Measurements from ENCODE around the gene CTCF.

Gene CTCF

GRCh38 chr16:67606632-67607031 lies 44.3 kb downstream of the CTCF start:
- no peak for DNase-seq

DNA sequence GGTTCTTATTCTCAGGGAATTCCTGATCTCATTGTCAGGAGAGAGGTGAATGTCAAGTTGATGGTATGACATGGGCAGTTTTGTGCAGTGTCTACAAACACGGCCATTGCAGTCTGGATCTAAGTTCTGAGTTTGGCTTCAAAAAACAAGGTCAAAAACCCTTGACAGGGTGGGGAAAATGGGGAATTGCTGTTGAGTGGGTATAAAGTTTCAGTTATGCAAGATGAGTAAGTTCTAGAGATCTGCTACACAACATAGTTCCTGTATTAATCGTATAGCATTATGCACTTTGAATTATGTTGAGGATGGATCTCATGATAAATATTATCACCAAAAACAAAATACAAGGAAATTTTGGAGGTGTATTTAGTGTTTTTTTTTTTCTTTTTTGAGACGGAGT lies 46.0 kb downstream of the CTCF start:
- DNase-seq = no peak

DNA sequence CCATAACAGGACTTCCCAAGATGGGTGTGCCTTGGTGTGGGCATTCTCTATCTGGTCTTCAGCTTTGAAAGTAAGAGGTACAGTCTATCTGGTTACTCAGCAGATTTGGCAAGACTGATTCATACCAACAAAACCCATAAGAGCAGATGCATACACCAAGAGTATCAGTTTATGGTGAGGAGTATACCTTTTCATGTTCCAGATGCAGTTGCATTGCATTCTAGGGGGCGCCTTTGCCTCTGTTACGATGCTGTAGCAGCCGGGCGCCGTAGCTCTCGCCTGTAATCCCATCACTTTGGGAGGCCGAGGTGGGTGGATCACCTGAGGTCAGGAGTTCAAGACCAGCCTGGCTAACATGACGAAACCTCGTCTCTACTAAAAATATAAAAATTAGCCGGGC lies 51.5 kb downstream of the CTCF start:
- DNase-seq = no peak

DNA sequence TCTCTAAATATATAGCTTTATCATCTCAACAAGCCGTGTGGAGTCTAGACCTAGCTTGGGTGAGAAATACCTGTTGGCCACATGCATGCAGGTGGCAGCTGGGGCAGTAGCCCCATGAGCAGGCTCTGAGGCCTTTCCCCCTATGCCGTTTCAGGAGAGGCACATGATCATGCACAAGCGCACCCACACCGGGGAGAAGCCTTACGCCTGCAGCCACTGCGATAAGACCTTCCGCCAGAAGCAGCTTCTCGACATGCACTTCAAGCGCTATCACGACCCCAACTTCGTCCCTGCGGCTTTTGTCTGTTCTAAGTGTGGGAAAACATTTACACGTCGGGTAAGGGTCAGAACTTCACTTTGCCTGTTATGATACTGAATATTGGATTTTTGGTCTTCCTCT lies 65.9 kb downstream of the CTCF start:
- no peak for DNase-seq

DNA sequence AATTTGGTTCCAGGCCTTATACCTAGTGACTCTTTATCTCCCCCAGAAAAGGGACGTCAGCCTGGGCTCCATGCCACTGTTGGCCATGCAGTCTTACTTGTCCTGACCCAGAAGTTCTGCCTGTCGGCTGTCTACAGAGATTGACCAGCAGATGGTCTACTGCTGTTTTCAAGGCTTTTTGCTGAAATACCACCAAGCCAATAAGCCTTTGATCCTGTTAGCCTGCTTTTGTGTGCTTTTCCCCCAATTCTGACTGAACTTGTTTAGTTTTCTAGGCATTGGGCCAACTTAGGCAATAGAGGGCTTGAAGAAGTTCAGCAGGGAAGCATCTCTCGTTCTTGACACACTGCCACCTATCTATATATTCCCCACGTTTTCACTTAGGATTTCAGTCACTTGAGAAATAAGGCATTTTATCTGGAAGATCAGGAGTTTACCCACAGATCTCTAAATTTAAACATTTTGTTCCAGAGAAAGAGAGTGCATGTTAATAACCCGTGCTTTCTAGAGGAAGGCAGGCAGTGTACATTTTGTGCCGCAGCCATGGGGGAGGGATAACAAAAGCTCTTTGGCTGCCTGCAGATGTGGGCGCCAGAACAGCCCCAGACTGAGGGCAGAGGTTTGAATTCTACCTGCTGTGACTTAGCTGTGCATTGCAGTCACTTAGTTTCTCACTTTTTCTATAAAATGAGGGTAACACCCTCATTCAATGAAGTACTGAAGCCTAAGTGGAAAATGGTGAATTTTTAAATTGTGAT lies 70.3 kb downstream of the CTCF start:
- DNase-seq = no peak

- no peak for DNase-seq
Observed at GRCh38 chr16:67636713-67637112, 74.4 kb downstream of the CTCF start.

GRCh38 chr16:67637625-67638024 lies 75.3 kb downstream of the CTCF start:
- no peak for DNase-seq

- no peak for DNase-seq
Observed at GRCh38 chr16:67641779-67642708, 79.7 kb downstream of the CTCF start.

DNA sequence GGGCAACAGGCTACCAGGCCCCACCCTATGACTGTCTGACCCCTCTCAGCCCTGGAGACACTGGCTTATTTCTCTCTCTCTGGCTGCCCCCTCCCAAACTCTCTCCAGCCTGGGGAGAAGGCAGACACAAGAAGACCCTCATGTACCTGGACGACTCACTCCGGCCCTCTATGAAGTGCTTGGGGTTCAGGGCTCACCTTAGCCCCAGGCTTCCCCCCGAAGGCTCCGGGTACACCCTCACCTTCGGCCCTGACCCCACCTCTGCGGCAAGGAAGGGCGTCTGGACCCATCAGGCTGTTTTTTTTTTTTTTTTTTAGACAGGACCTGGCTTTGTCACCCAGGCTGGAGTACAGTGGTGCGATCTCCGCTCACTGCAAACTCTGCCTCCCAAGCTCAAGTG lies 81.7 kb downstream of the CTCF start:
- DNase-seq = no peak

DNA sequence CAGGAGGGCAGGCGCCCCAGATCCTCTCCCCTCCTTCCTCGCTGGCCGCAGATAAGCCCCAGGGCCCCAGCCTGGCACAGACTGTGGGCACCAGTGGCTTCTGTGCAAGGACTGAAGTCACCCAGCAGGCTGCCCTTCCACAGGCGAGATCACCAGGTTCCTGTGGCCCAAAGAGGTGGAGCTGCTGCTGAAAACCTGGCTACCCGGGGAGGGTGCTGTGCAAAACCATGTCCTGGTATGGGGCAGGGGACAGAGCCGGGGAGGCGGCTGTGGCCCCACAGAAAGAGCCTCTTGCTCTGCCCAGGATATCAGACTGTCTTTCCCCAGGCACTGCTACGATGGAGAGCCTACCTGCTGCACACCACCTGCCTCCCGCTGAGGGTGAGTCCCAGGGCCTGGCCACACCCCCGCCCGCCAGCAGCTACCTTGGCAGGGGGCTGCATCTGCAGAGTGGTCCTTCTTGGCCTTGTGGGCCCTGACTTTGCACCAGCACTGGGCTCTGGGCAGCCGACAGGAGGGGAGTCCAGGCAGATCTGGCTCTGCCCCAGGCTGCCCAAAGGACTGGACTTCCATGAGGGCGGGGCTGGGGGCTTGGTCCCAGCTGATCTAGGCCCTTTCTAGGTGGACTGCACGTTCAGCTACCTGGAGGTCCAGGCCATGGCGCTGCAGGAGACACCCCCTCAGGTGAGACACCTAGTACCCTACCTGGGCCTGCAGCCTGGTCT lies 83.2 kb downstream of the CTCF start:
- DNase-seq = no peak

DNA sequence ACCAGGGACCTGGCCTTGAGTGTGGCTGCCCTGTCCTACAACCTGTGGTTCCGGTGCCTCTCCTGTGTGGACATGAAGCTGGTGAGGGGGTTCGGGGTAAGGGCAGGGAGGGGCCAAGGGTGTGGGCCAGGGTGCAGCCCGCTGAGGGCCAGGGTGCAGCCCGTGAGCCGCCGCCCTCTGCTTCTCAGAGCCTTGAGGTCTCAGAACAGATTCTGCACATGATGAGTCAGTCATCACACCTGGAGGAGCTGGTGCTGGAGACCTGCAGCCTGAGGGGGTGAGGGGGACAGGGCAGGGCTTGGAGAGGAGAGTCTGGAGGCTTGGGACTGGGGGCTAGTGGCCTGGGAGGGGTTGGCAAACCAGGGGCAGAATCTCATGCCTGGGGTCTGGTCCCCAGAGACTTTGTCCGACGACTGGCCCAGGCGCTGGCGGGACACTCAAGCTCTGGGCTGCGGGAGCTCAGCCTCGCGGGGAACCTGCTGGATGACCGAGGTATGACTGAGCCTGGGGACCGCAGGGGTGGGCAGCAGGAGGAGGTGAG lies 84.9 kb downstream of the CTCF start:
- DNase-seq = no peak

- DNase-seq = no peak
Observed at GRCh38 chr16:67647681-67648080, 85.4 kb downstream of the CTCF start.

DNA sequence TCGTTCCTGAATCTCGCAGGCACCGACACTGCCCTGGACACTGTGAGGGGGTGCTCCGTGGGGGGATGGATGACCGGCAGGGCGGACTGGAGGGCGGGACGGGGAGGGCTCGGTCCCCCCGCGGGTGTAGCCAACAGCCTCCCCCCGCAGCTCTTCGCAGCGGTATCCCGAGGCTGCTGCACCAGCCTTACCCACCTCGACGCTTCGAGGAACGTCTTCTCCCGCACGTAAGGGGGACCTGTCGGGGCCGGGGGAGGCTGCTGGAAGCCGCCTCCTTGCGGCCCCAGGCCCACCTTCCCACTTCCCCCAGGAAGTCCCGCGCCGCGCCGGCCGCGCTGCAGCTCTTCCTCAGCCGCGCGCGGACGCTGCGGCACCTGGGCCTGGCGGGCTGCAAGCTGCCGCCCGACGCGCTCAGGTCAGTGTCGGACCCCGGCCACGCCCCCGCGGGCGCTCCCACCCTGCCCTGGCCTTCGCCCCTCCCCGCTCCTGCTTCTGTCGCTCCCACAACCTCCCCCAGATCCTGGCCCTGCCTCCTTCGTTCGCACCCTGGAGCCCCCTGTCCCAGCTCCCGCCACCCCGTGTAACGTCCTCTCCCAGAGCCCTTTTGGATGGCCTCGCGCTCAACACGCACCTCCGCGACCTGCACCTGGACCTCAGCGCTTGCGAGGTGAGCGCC lies 85.9 kb downstream of the CTCF start:
- no peak for DNase-seq

GRCh38 chr16:67648764-67649407 lies 86.6 kb downstream of the CTCF start:
- no peak for DNase-seq

DNA sequence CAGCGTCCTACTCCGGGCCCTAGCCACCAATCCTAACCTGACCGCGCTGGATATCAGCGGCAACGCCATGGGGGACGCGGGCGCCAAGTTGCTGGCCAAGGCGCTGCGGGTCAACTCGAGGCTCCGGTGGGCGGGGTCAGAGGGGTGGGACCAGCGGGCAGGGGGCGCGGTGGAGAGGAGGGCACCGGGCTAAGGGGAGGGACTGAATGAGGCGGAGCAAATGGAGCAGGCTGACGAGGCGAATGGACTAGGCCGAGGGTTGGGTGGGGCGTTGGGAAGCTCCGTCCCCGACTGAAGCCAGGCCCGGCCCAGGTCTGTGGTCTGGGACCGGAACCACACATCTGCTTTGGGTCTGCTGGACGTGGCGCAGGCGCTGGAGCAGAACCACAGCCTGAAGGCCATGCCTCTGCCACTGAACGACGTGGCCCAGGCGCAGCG lies 87.2 kb downstream of the CTCF start:
- DNase-seq = no peak

DNA sequence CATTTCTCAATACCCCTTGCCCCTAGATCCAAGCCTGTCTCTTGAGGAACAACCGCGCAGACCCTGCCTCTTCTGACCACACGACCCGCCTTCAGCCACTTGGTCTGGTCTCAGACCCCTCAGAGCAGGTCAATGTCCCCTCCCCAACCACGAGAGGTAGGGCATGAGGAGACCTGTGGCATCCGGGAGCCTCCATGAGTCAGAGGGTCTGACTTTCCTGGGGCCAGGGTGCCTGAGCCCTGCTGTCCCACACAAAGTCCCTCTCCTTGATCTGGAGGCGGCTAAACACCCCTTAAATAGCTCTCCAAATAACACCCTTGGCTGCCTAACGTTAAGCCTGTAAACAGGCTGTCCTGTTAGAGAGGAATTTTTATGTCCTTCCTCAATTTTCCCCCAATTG lies 87.7 kb downstream of the CTCF start:
- no peak for DNase-seq

- no peak for DNase-seq
Observed at GRCh38 chr16:67651039-67651438, 88.7 kb downstream of the CTCF start.

- DNase-seq = no peak
Observed at GRCh38 chr16:67651847-67652246, 89.5 kb downstream of the CTCF start.

DNA sequence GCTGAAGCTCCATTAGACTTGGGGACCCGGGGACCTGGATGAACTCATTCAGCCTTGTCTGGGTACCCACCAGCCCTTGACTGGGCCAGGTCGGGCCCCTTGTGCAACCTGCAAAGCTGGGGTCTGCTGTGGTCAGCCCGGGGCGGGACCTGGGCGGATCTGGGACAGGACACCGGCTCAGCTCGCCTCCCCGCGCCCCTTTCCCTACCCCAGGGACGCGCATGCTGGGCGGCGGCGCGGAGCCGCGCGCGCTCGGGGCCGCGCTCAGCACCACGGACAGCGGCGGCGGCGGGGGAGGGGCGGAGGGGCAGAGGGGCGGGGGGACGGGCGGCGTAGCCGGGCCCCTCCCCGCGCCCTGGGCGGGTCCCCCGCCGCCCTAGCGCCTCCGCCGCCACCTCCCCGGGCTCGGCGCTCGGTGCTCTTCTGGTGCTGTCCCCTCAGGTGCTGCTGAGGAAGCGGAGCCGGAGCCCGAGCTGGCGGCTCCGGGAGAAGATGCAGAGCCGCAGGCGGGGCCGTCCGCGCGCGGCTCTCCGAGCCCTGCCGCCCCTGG lies 90.3 kb downstream of the CTCF start:
- no peak for DNase-seq

DNA sequence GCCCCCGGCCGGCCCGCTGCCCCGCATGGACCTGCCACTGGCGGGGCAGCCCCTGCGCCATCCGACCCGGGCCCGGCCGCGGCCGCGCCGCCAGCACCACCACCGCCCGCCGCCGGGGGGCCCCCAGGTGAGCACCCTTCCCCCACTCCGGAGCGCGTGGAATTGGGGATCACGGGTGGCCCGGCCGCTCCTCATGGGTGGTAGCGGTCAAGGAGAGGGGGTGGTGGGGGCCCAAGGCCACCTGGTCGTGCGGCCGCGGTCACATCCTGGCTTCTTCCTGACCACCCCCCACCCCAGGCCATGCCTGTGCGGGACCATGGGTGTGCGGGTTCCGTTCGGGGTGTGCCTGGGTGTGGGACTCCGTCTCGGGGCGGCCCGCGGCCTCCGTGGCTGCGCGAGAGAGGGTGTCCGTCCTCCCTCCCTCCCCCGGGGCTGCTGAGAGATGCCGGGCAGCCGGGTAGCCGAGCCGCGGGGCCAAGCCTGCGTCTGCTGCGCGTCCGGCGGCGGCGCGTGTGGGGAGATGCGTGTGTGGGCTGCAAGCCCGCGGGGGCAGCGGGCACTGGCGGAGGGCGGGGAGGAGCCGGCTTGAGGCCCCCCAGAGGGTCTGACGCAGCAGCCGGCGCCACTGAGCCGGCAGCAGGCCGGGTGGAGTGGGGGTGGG lies 90.9 kb downstream of the CTCF start:
- no peak for DNase-seq

GRCh38 chr16:67653789-67654402 lies 91.6 kb downstream of the CTCF start:
- DNase-seq = no peak

Data from NCI-H1105 treated with DMSO at 0.1 percent for 48 hours (cell line).